Esophagus squamous epithelium (tissue), 5 donors: Measurements from ENCODE around the gene CASP5. TPM values are rescaled to one million over a fixed set of nuclear protein-coding genes. Genes with fewer than 3 reads are reported as not detected.
"Not testable (repeated sequence)": the region's sequence is repeated elsewhere in the genome, so short reads cannot be mapped to it uniquely, and the experiment has no call there.

Source experiments
- DNase-seq: peaks from one replicate; lab custom pipeline; 2025; lab: John Stamatoyannopoulos, UW
- H3K27ac ChIP-seq, 4 donors: fragments of 200-600 bp; sonication (generic); one replicate each; pipeline ENCODE4 v1.5.1; 2016 to 2019; ENCODE audit warnings: mild to moderate bottlenecking in 1 of 4
- H3K27me3 ChIP-seq, 4 donors: fragments of 200-600 bp; sonication (generic); 1 replicate in 3 of 4; 2 replicates in 1 of 4; pipeline versions ENCODE4 v1.5.1 to v1.6.0; 2017 to 2021; ENCODE audit warnings: antibody characterized with exemption in 1 of 4
- H3K36me3 ChIP-seq, 3 donors: fragments of 200-600 bp; sonication (generic); one replicate each; pipeline ENCODE4 v1.5.1; 2016 to 2019
- H3K4me1 ChIP-seq, 3 donors: fragments of 200-600 bp; sonication (generic); one replicate each; pipeline ENCODE4 v1.5.1; 2017 to 2019
- H3K4me3 ChIP-seq, 4 donors: fragments of 200-600 bp; sonication (generic); 1 replicate in 3 of 4; 2 replicates in 1 of 4; pipeline ENCODE4 v1.5.1; 2016 to 2019; ENCODE audit warnings: mild to moderate bottlenecking in 2 of 4, moderate library complexity in 1 of 4
- H3K9me3 ChIP-seq, 3 donors: fragments of 200-600 bp; sonication (generic); one replicate each; pipeline ENCODE4 v1.5.1; 2016 to 2019
- CTCF ChIP-seq, 6 experiments: fragments of 450-650 bp in 4 of 6; fragments of 200-600 bp in 2 of 6; sonication (generic) in 2 of 6; IDR thresholded peaks; one replicate each; pipeline ENCODE4 v1.5.1; 2016 to 2019; ENCODE audit warnings: antibody characterized with exemption in 6 of 6, mild to moderate bottlenecking in 4 of 6, moderate library complexity in 4 of 6
- POLR2A ChIP-seq, 4 donors: fragments of 450-650 bp; IDR thresholded peaks; one replicate each; pipeline ENCODE4 v1.6.1; 2017; ENCODE audit warnings: antibody characterized with exemption in 4 of 4, mild to moderate bottlenecking in 4 of 4, moderate library complexity in 3 of 4
- WGBS, 2 donors: methylation state at CpG; one replicate each; pipeline ENCODE4 v1.1.5; 2018; 5-methylcytosine and 5-hydroxymethylcytosine counted together
- intact Hi-C: fragments of 100-400 bp; cut with DNase I; formaldehyde crosslinking; loops from one replicate; pipeline ENCODE4 v1.15.0; 2022
- total RNA-seq, 4 donors: library from RNA; depleted of rRNA; stranded (reverse); fragments of >200 nt; gene quantifications; one replicate each; pipeline ENCODE4 v1.1.0, GENCODE V29; 2016
- donor health status: DM: yes; HTN: yes; CAD: no.

Gene CASP5
- total RNA-seq, 4 donors from 2014 or later, result 0.48 TPM; not detected in 3

DNA sequence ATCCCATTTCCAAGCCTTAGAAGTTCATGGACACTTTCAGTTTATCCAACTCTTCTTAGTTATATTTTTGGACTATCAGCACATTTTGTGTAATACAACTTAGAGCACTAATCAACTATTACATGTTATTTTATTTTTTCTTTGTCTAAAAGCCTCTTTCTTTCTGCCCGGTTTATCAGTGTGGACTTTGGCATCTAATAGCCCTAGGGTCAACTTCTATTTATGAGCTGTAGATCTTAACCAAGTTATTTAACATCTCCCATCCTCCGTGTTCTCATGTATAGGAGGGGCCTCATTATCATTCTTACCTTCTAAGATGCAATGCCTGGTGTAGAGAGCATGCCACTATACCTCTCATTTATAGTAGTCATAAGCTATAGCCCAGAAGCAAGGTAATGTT, 17.7 kb upstream of the CASP5 start:
- intact Hi-C loops, result no loop called here
- no peaks in the 10 kb centered on the region for H3K27me3 ChIP-seq
- no peak overlapping the region for H3K4me3 ChIP-seq
- peaks cover 7 to 41% (median 15%) of the 10 kb centered on the region in 3 donors for H3K4me1 ChIP-seq
- no peak for TF ChIP-seq POLR2A (IDR thresholded peaks at IDR 0.05)
- TF ChIP-seq CTCF (IDR thresholded peaks at IDR 0.05), result no peak
- H3K36me3 ChIP-seq, result peaks cover 0 to 10% (median 0%) of the 10 kb centered on the region in 3 donors
- no peaks in the 10 kb centered on the region for H3K9me3 ChIP-seq
- WGBS, 2 donors, result 81 to 96% methylated on average over 2 of the region's 2 CpGs
- H3K27ac ChIP-seq, result no peak overlapping the region
- DNase-seq, result no peak

- Histone ChIP-seq H3K4me1 (peaks cover 0 to 37% (median 13%) of the 10 kb centered on the region in 3 donors), H3K4me3 (peak within 1 kb of the TSS; percentile 27 to 63 (median 46)), H3K27ac (peak within 1 kb of the TSS; percentile 61 to 87 (median 76)), H3K9me3 (no peaks in the 10 kb centered on the region), H3K27me3 (no peaks in the 10 kb centered on the region), H3K36me3 (peaks cover 0 to 13% (median 4%) of the 10 kb centered on the region in 3 donors)
- 3 to 8% methylated on average over 3 of the region's 3 CpGs for WGBS, 2 donors
- no peak for DNase-seq
- intact Hi-C loops, result no loop called here
- peak in 2 of 4 donors; percentile 24 to 66 for TF ChIP-seq POLR2A (IDR thresholded peaks at IDR 0.05)
- no peak for TF ChIP-seq CTCF (IDR thresholded peaks at IDR 0.05)
These were observed 12.0 kb upstream of the CASP5 start, which contains the start of gene CASP1 for GRCh38 chr11:105034813-105035620. TSS of gene CASP1 (minus strand) at chr11:105035144. CDS start at chr11:105035113, 31 bp downstream.

- Histone ChIP-seq H3K4me3 (peak overlapping the region; percentile 27 to 63 (median 46)), H3K27ac (peak overlapping the region; percentile 61 to 87 (median 76)), H3K36me3 (peaks cover 0 to 19% (median 11%) of the 10 kb centered on the region in 3 donors), H3K4me1 (peaks cover 0 to 37% (median 13%) of the 10 kb centered on the region in 3 donors)
- H3K27me3 ChIP-seq, intact Hi-C loops, DNase-seq, H3K9me3 ChIP-seq: not testable (repeated sequence)
- WGBS, 2 donors, result 20 to 23% methylated on average over 2 of the region's 2 CpGs
These were observed 11.4 kb upstream of the CASP5 start for GRCh38 chr11:105034388-105034787.

DNA sequence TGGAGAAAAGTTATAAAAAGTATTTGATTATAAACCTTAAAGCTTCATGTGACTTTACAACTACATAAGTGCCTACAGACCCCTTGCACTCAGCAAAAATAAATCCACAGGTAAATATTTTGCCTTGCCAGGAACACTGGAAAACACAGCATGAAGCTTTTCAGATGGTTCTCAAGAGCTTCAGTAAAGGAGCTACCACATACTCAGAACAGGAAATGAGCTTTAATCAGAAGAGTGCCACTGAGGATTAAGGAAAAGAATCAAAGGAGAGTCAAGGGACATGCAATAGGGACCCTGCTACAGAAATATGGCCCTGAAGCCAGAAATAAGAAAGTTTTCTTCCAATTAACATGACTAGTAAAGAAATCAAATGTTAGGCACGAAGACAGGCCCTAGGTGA, 10.8 kb upstream of the CASP5 start:
- 17 to 44% methylated on average over 1 of the region's 1 CpG for WGBS, 2 donors

DNA sequence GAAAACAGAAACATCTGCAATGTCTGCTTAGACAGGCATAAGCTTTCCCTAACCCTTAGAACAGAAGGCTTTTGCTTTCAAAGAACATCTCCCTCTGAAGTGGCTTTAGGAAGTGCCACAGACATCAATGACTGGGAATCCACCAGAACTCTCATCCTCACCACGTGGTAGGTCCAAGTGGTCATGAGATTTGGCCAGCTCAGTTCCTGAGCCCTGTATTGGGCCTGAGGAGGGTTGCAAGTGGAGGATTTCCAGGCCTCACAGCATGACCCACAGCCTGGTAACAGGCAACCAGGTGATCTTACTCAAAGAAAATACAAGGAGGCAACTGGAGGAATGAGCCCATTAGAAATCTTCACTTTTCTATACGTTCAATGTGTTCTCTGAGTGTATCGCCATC, 10.4 kb upstream of the CASP5 start:
- Histone ChIP-seq H3K4me1 (peaks cover 0 to 37% (median 13%) of the 10 kb centered on the region in 3 donors), H3K27ac (peak overlapping the region in 1 of 4 donors; percentile 75), H3K36me3 (peaks cover 0 to 28% (median 12%) of the 10 kb centered on the region in 3 donors), H3K4me3 (peak overlapping the region in 2 of 4 donors; percentile 40 to 63), H3K27me3 (no peaks in the 10 kb centered on the region), H3K9me3 (no peaks in the 10 kb centered on the region)
- DNase-seq, result no peak
- intact Hi-C loops, result no loop called here
- TF ChIP-seq CTCF (IDR thresholded peaks at IDR 0.05) (no peak), POLR2A (IDR thresholded peaks at IDR 0.05) (no peak)
- WGBS, 2 donors, result 78 to 85% methylated on average over 3 of the region's 3 CpGs

More for the DNA sequence above, 10.8 kb upstream of the CASP5 start:
- no peaks in the 10 kb centered on the region for H3K9me3 ChIP-seq
- H3K27me3 ChIP-seq, result no peaks in the 10 kb centered on the region
- TF ChIP-seq CTCF (IDR thresholded peaks at IDR 0.05) (no peak), POLR2A (IDR thresholded peaks at IDR 0.05) (no peak)
- peak overlapping the region in 3 of 4 donors; percentile 40 to 63 (median 53) for H3K4me3 ChIP-seq
- peak overlapping the region in 3 of 4 donors; percentile 61 to 87 (median 75) for H3K27ac ChIP-seq
- intact Hi-C loops, result no loop called here
- peaks cover 0 to 37% (median 13%) of the 10 kb centered on the region in 3 donors for H3K4me1 ChIP-seq
- H3K36me3 ChIP-seq, result peaks cover 0 to 25% (median 12%) of the 10 kb centered on the region in 3 donors
- no peak for DNase-seq
